ENCODE results near the gene ANO1.

Gene ANO1

GRCh38 chr11:70226183-70226582 lies 148.1 kb downstream of the ANO1 start:
- no peak for DNase-seq

GRCh38 chr11:70226967-70227366 lies 148.8 kb downstream of the ANO1 start:
- no peak for DNase-seq

- no peak for DNase-seq
Measured at GRCh38 chr11:70229737-70230136, 151.6 kb downstream of the ANO1 start.

GRCh38 chr11:70230151-70230839 lies 152.2 kb downstream of the ANO1 start:
- DNase-seq, result no peak

GRCh38 chr11:70230840-70231710 lies 153.0 kb downstream of the ANO1 start:
- no peak for DNase-seq

- no peak for DNase-seq
Measured at GRCh38 chr11:70233034-70233433, 154.9 kb downstream of the ANO1 start.

GRCh38 chr11:70233511-70233934 lies 155.4 kb downstream of the ANO1 start:
- no peak for DNase-seq

- DNase-seq, result no peak
Measured at GRCh38 chr11:70233962-70234361, 155.8 kb downstream of the ANO1 start.
